ENCODE data around the gene RINT1. TPM values are rescaled to one million over a fixed set of nuclear protein-coding genes. Genes with fewer than 3 reads are reported as not detected.
"Not testable (repeated sequence)": the region's sequence is repeated elsewhere in the genome, so short reads cannot be mapped to it uniquely, and the experiment has no call there.

RINT1 gene
- total RNA-seq, 1 donor: 18.1 TPM

- peak overlapping the region; percentile 3 for H3K4me3 ChIP-seq (ENCODE audit: low read depth, low read length)
- DNase-seq (ENCODE audit: low read depth): no peak
- TF ChIP-seq CTCF (IDR thresholded peaks at IDR 0.05; ENCODE audit: insufficient read depth, low read length): no peak
Measured at GRCh38 chr7:105497016-105497415, 35.0 kb upstream of the RINT1 start.

- no peak for DNase-seq (ENCODE audit: low read depth)
- no peak for TF ChIP-seq CTCF (IDR thresholded peaks at IDR 0.05; ENCODE audit: insufficient read depth, low read length)
- H3K4me3 ChIP-seq (ENCODE audit: low read depth, low read length): no peak overlapping the region
Measured at GRCh38 chr7:105502173-105502572, 29.8 kb upstream of the RINT1 start.

GRCh38 chr7:105512415-105512814 lies 19.6 kb upstream of the RINT1 start:
- no peak for TF ChIP-seq CTCF (IDR thresholded peaks at IDR 0.05; ENCODE audit: insufficient read depth, low read length)
- no peak for DNase-seq (ENCODE audit: low read depth)
- no peak overlapping the region for H3K4me3 ChIP-seq (ENCODE audit: low read depth, low read length)

GRCh38 chr7:105512926-105513526 lies 19.0 kb upstream of the RINT1 start:
- DNase-seq (ENCODE audit: low read depth): no peak

GRCh38 chr7:105515610-105516009 lies 16.4 kb upstream of the RINT1 start:
- H3K4me3 ChIP-seq (ENCODE audit: low read depth, low read length); DNase-seq (ENCODE audit: low read depth): not testable (repeated sequence)

More at GRCh38 chr7:105512926-105513526, 19.0 kb upstream of the RINT1 start:
- TF ChIP-seq CTCF (IDR thresholded peaks at IDR 0.05; ENCODE audit: insufficient read depth, low read length): no peak
- H3K4me3 ChIP-seq (ENCODE audit: low read depth, low read length): no peak overlapping the region

- no peak for DNase-seq (ENCODE audit: low read depth)
- H3K4me3 ChIP-seq (ENCODE audit: low read depth, low read length): no peak overlapping the region
Measured at GRCh38 chr7:105519353-105519752, 12.6 kb upstream of the RINT1 start.

GRCh38 chr7:105520620-105521019 lies 11.4 kb upstream of the RINT1 start:
- not testable (repeated sequence) for DNase-seq (ENCODE audit: low read depth)
- H3K4me3 ChIP-seq (ENCODE audit: low read depth, low read length): peak overlapping the region; percentile 44

More at GRCh38 chr7:105519353-105519752, 12.6 kb upstream of the RINT1 start:
- TF ChIP-seq CTCF (IDR thresholded peaks at IDR 0.05; ENCODE audit: insufficient read depth, low read length): no peak

GRCh38 chr7:105521027-105521716 lies 10.8 kb upstream of the RINT1 start:
- peak; percentile 48 for DNase-seq (ENCODE audit: low read depth)
- H3K4me3 ChIP-seq (ENCODE audit: low read depth, low read length): peak overlapping the region; percentile 92
- no peak for TF ChIP-seq CTCF (IDR thresholded peaks at IDR 0.05; ENCODE audit: insufficient read depth, low read length)
